CD14-positive monocyte (primary cell): ENCODE results near the gene GLI3. TPM values are rescaled to one million over a fixed set of nuclear protein-coding genes. Genes with fewer than 3 reads are reported as not detected.

Experiments used
- DNase-seq, 3 donors: peaks; one replicate each; pipeline ENCODE4 v3.0.0-alpha.2; 2011 to 2022
- H2AFZ ChIP-seq: 2 replicates; pipeline ENCODE4 v1.6.0; 2012; ENCODE audit warnings: mild to moderate bottlenecking, low read depth, low read length, inconsistent platforms; ENCODE audit not compliant: insufficient read depth, poor library complexity, severe bottlenecking
- H3K27ac ChIP-seq, 2 donors: 1 replicate in 1 of 2; 2 replicates in 1 of 2; pipeline ENCODE4 v1.5.1; 2012 to 2013; ENCODE audit warnings: low read length in 2 of 2, control low read depth in 1 of 2, inconsistent platforms in 1 of 2, low read depth in 1 of 2, mild to moderate bottlenecking in 1 of 2
- H3K27me3 ChIP-seq, 2 donors: one replicate each; pipeline versions ENCODE4 v1.6.0 to v1.6.1; 2011 to 2013; ENCODE audit warnings: low read length in 2 of 2; ENCODE audit not compliant: control insufficient read depth in 2 of 2, insufficient read depth in 2 of 2
- H3K36me3 ChIP-seq, 2 donors: replicated peaks in 1 of 2; 1 replicate in 1 of 2; 2 replicates in 1 of 2; pipeline versions ENCODE4 v1.5.1 to v1.6.1; 2012 to 2013; ENCODE audit warnings: low read length in 2 of 2, control low read depth in 1 of 2, inconsistent platforms in 1 of 2, mild to moderate bottlenecking in 1 of 2; ENCODE audit not compliant: insufficient read depth in 2 of 2, control insufficient read depth in 1 of 2
- H3K4me1 ChIP-seq, 2 donors: 1 replicate in 1 of 2; 2 replicates in 1 of 2; pipeline versions ENCODE4 v1.5.1 to v1.6.1; 2012 to 2013; ENCODE audit warnings: low read length in 2 of 2, control low read depth in 1 of 2, inconsistent platforms in 1 of 2, mild to moderate bottlenecking in 1 of 2, moderate library complexity in 1 of 2; ENCODE audit not compliant: insufficient read depth in 2 of 2, control insufficient read depth in 1 of 2
- H3K4me2 ChIP-seq: replicated peaks from 2 replicates; pipeline ENCODE3; 2012; ENCODE audit warnings: low read length, moderate library complexity, mild to moderate bottlenecking; ENCODE audit not compliant: poor library complexity, severe bottlenecking; ENCODE audit errors: extremely low read depth
- H3K4me3 ChIP-seq, 3 experiments: fragments of 200-600 bp in 1 of 3; sonication (generic) in 1 of 3; replicated peaks in 1 of 3; 1 replicate in 2 of 3; 2 replicates in 1 of 3; pipeline ENCODE4 v1.5.1; 2011 to 2013; ENCODE audit warnings: low read length in 3 of 3, mild to moderate bottlenecking in 3 of 3, control low read depth in 2 of 3, low read depth in 2 of 3, inconsistent platforms in 1 of 3, moderate library complexity in 1 of 3
- H3K79me2 ChIP-seq: 2 replicates; pipeline ENCODE4 v1.6.0; 2012; ENCODE audit warnings: mild to moderate bottlenecking, control low read depth, inconsistent platforms, low read length, moderate library complexity; ENCODE audit not compliant: insufficient read depth
- H3K9ac ChIP-seq: 2 replicates; pipeline ENCODE4 v1.6.0; 2017; ENCODE audit warnings: low read length, mild to moderate bottlenecking; ENCODE audit not compliant: insufficient read depth, poor library complexity, severe bottlenecking
- H3K9me3 ChIP-seq, 2 donors: replicated peaks in 1 of 2; 1 replicate in 1 of 2; 2 replicates in 1 of 2; pipeline versions ENCODE4 v1.5.1 to v1.6.1; 2012 to 2013; ENCODE audit warnings: low read length in 2 of 2, control low read depth in 1 of 2; ENCODE audit not compliant: control insufficient read depth in 1 of 2, insufficient read depth in 1 of 2
- H4K20me1 ChIP-seq: 2 replicates; pipeline ENCODE4 v1.6.0; 2012; ENCODE audit warnings: mild to moderate bottlenecking, low read length, control low read depth, moderate library complexity; ENCODE audit not compliant: insufficient read depth
- H3K27ac Mint-ChIP-seq, 7 donors: one replicate each; pipeline ENCODE4 v1.8.0; 2020; ENCODE audit warnings: mild to moderate bottlenecking in 7 of 7, mixed read lengths in 7 of 7, moderate library complexity in 6 of 7, inconsistent platforms in 2 of 7
- H3K27me3 Mint-ChIP-seq, 3 donors: one replicate each; pipeline ENCODE4 v1.8.0; 2021 to 2022; ENCODE audit warnings: low read depth in 3 of 3, mild to moderate bottlenecking in 3 of 3, mixed read lengths in 3 of 3, moderate library complexity in 3 of 3, inconsistent platforms in 1 of 3
- H3K36me3 Mint-ChIP-seq, 2 donors: one replicate each; pipeline ENCODE4 v1.8.0; 2020; ENCODE audit warnings: mixed read lengths in 2 of 2, inconsistent platforms in 1 of 2, mild to moderate bottlenecking in 1 of 2
- H3K4me1 Mint-ChIP-seq: one replicate; pipeline ENCODE4 v1.8.0; 2020; ENCODE audit warnings: mild to moderate bottlenecking, mixed read lengths
- H3K4me3 Mint-ChIP-seq, 2 donors: one replicate each; pipeline ENCODE4 v1.8.0; 2020; ENCODE audit warnings: mild to moderate bottlenecking in 2 of 2, mixed read lengths in 2 of 2, moderate library complexity in 1 of 2
- H3K9me3 Mint-ChIP-seq, 7 donors: one replicate each; pipeline ENCODE4 v1.8.0; 2020 to 2022; ENCODE audit warnings: mixed read lengths in 7 of 7, mild to moderate bottlenecking in 6 of 7, moderate library complexity in 6 of 7, inconsistent platforms in 2 of 7
- CTCF ChIP-seq: fragments of 200-600 bp; IDR thresholded peaks from one replicate; pipeline ENCODE4 v1.8.0; 2022; ENCODE audit warnings: antibody characterized with exemption, mild to moderate bottlenecking
- WGBS: methylation state at CpG from one replicate; pipeline ENCODE4 v1.1.5; 2013; ENCODE audit warnings: missing lambda C conversion rate; ENCODE audit not compliant: insufficient coverage; 5-methylcytosine and 5-hydroxymethylcytosine counted together
- intact Hi-C, 2 donors: fragments of 100-400 bp; cut with micrococcal nuclease; formaldehyde crosslinking; loops; one replicate each; pipeline versions ENCODE4 v1.15.0 to v1.15.1; 2023
- polyA plus RNA-seq, 3 donors: library from polyadenylated mRNA; depleted of rRNA in 1 of 3; unstranded in 2 of 3; stranded (reverse) in 1 of 3; fragments of 300-500 nt in 2 of 3; fragments of >200 nt in 1 of 3; fragmentation: Illumina TruSeq in 2 of 3; gene quantifications; 1 replicate in 2 of 3; 2 replicates in 1 of 3; pipeline ENCODE4 v1.2.3, GENCODE V29; 2012 to 2021

The GLI3 gene
- polyA plus RNA-seq, 3 donors: not detected

- no peaks in the 10 kb centered on the region for H3K9me3 ChIP-seq
- Mint-ChIP-seq H3K4me1 (no peaks in the 10 kb centered on the region), H3K36me3 (no peaks in the 10 kb centered on the region), H3K27ac (no peak overlapping the region), H3K4me3 (no peak overlapping the region), H3K27me3 (peaks cover 0 to 3% (median 2%) of the 10 kb centered on the region in 3 donors), H3K9me3 (no peaks in the 10 kb centered on the region)
- no peak overlapping the region for H3K4me2 ChIP-seq
- H3K36me3 ChIP-seq: no peaks in the 10 kb centered on the region
- WGBS: no CpG with 5 or more reads among the region's 8 CpGs
- H3K27me3 ChIP-seq: no peaks in the 10 kb centered on the region
- no peak overlapping the region for H3K4me3 ChIP-seq
- no peak for TF ChIP-seq CTCF
- no peak for DNase-seq
- no peak overlapping the region for H3K27ac ChIP-seq
- no peaks in the 10 kb centered on the region for H4K20me1 ChIP-seq
- intact Hi-C loops: no loop called here
- no peak overlapping the region for H3K9ac ChIP-seq
- no peak overlapping the region for H2AFZ ChIP-seq
- no peaks in the 10 kb centered on the region for H3K79me2 ChIP-seq
- H3K4me1 ChIP-seq: no peaks in the 10 kb centered on the region
Observed at GRCh38 chr7:42071372-42072261, 165.4 kb downstream of the GLI3 start.

GRCh38 chr7:42070068-42070467 is 166.9 kb downstream of the GLI3 start:
- TF ChIP-seq CTCF: no peak
- no peaks in the 10 kb centered on the region for H3K79me2 ChIP-seq
- Mint-ChIP-seq H3K9me3 (no peaks in the 10 kb centered on the region), H3K36me3 (no peaks in the 10 kb centered on the region), H3K4me3 (no peak overlapping the region), H3K4me1 (no peaks in the 10 kb centered on the region), H3K27me3 (peaks cover 0 to 3% (median under 1%) of the 10 kb centered on the region in 3 donors), H3K27ac (no peak overlapping the region)
- H4K20me1 ChIP-seq: no peaks in the 10 kb centered on the region
- no peak overlapping the region for H3K27ac ChIP-seq
- DNase-seq: no peak
- H3K4me1 ChIP-seq: no peaks in the 10 kb centered on the region
- H3K4me3 ChIP-seq: no peak overlapping the region
- 94% methylated on average over 2 of the region's 2 CpGs for WGBS
- intact Hi-C loops: no loop called here
- H3K27me3 ChIP-seq: no peaks in the 10 kb centered on the region
- no peak overlapping the region for H3K9ac ChIP-seq
- no peak overlapping the region for H3K4me2 ChIP-seq
- no peaks in the 10 kb centered on the region for H3K36me3 ChIP-seq
- H3K9me3 ChIP-seq: no peaks in the 10 kb centered on the region
- H2AFZ ChIP-seq: no peak overlapping the region
